WERI-Rb-1 (cell line): ENCODE results near the gene SLC16A7.

Source experiments
- DNase-seq: peaks from one replicate; pipeline ENCODE4 v3.0.0-alpha.2; 2020
- H3K27ac ChIP-seq: fragments of 250-450 bp; sonication (Bioruptor Pico); 2 replicates; pipeline ENCODE4 v1.5.1; 2020; ENCODE audit warnings: mild to moderate bottlenecking, moderate library complexity
- H3K27me3 ChIP-seq: fragments of 250-450 bp; sonication (Bioruptor Pico); 2 replicates; pipeline ENCODE4 v1.5.1; 2021; ENCODE audit warnings: mild to moderate bottlenecking, low read depth, moderate library complexity; ENCODE audit not compliant: insufficient read depth, severe bottlenecking
- H3K36me3 ChIP-seq: fragments of 250-450 bp; sonication (Bioruptor Pico); 2 replicates; pipeline ENCODE4 v1.5.1; 2020; ENCODE audit warnings: mild to moderate bottlenecking, moderate library complexity
- H3K4me3 ChIP-seq: 2 replicates; pipeline ENCODE4 v1.5.1; 2011; ENCODE audit warnings: low read depth, mild to moderate bottlenecking, control low read depth, low read length
- H3K9me3 ChIP-seq: fragments of 250-450 bp; sonication (Bioruptor Pico); 2 replicates; pipeline ENCODE4 v1.5.1; 2021; ENCODE audit warnings: mild to moderate bottlenecking, moderate library complexity; ENCODE audit not compliant: severe bottlenecking
- TF ChIP-seq, protein P1 (sequence below): IDR thresholded peaks from 2 replicates; pipeline ENCODE4 v1.5.1; 2011; ENCODE audit warnings: low read depth, mild to moderate bottlenecking, control low read depth, inconsistent platforms, low read length

SLC16A7 gene

DNA sequence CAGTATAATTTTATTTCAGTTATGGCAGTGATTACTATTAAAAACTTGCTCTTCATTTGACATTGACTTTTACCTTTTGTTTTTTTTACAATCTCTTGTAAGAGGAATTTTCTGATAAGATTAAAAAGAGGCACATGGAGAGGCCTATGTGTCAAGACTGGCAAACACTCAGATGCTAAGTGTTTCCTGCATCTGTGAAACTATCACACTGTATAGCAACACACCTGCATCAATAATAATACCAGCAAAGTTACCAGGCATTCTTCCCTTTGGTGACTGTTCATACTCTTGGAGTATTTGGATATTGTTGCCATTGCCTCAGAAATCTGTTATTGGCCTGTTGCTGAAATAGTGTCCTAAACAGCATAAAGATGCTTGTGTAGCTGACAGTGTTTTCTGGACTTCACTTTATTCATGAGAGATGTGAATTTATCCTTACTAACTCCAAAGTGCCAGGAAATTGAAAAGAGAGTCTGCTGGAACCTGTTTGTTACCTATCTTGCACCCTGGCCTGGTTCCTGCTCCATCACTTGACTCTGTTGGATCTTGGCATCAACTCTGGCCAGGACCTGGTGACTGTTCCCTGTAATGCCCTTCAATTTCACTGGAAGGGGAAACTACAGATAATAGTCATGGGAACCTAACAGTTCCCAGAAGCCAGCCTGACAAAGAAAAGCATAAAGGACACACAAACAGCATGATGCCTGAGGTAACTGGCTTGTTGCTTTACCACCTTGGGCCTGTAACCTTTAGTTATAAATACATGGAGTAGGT, 19.8 kb downstream of the SLC16A7 start:
- TF ChIP-seq, protein P1, sequence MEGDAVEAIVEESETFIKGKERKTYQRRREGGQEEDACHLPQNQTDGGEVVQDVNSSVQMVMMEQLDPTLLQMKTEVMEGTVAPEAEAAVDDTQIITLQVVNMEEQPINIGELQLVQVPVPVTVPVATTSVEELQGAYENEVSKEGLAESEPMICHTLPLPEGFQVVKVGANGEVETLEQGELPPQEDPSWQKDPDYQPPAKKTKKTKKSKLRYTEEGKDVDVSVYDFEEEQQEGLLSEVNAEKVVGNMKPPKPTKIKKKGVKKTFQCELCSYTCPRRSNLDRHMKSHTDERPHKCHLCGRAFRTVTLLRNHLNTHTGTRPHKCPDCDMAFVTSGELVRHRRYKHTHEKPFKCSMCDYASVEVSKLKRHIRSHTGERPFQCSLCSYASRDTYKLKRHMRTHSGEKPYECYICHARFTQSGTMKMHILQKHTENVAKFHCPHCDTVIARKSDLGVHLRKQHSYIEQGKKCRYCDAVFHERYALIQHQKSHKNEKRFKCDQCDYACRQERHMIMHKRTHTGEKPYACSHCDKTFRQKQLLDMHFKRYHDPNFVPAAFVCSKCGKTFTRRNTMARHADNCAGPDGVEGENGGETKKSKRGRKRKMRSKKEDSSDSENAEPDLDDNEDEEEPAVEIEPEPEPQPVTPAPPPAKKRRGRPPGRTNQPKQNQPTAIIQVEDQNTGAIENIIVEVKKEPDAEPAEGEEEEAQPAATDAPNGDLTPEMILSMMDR = no peak
- no peak overlapping the region for H3K4me3 ChIP-seq
- H3K36me3 ChIP-seq = no peaks in the 10 kb centered on the region
- H3K27me3 ChIP-seq = no peaks in the 10 kb centered on the region
- no peak overlapping the region for H3K27ac ChIP-seq
- H3K9me3 ChIP-seq = peaks cover 3% of the 10 kb centered on the region
- no peak for DNase-seq

DNA sequence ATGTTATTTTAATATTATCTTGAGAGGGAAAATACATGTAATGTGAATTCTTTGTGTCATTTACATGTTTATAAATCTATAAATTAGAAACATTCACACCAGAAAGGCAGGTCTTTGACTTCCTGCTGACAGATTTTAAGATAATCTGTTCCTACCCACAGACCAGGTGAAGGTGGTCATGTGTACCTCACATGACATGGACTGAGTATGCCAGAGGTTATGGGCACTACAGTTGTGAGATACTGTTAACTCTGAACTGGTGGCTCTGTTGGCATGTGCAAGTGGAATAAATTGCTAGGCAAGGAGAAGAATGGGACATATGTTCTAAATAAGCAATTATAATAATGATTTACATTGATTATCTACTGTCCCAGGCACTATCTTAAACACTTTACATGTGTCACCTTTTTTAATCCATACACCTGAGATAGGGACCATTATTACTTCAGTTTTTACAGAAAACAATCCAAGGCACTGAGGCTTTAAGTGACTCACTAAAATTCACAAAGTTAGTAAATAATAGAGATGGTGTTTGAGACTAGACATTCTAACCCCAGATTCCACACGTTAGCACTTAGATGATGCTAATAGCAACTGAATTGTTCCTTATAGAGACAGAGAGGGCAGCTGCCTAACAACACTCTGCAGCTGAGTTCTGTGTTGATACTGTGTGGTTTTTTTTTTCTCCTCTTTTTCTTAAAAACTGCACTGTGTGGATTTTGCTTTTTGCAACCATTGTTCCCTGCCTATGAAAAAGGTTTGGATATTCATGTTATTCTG, 23.8 kb downstream of the SLC16A7 start:
- Histone ChIP-seq H3K36me3 (no peaks in the 10 kb centered on the region), H3K9me3 (no peaks in the 10 kb centered on the region), H3K4me3 (no peak overlapping the region), H3K27ac (no peak overlapping the region), H3K27me3 (no peaks in the 10 kb centered on the region)
- no peak for DNase-seq
- TF ChIP-seq, protein P1 = no peak

DNA sequence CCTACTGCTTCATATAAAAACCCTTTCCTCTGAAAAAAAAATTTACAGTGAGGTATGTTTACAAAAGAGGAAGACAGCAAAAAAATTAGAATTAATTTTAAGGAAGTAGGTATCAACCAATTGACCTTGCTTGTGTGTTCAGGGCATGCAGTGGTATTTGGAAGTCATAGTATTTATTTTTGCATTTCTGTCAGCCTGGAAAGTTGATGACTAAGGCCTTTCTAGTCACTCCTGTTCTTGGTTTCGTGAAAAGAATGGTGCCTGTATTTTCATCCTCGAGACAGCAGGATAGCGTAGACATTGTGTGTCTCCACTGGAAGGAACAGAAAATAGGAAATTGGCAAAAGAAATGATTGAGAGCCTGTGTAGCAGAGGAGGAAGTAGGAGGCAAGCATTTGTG, 24.5 kb downstream of the SLC16A7 start:
- Histone ChIP-seq H3K9me3 (no peaks in the 10 kb centered on the region), H3K27me3 (no peaks in the 10 kb centered on the region), H3K4me3 (no peak overlapping the region), H3K27ac (no peak overlapping the region), H3K36me3 (no peaks in the 10 kb centered on the region)
- DNase-seq = no peak
- TF ChIP-seq, protein P1 = no peak

DNA sequence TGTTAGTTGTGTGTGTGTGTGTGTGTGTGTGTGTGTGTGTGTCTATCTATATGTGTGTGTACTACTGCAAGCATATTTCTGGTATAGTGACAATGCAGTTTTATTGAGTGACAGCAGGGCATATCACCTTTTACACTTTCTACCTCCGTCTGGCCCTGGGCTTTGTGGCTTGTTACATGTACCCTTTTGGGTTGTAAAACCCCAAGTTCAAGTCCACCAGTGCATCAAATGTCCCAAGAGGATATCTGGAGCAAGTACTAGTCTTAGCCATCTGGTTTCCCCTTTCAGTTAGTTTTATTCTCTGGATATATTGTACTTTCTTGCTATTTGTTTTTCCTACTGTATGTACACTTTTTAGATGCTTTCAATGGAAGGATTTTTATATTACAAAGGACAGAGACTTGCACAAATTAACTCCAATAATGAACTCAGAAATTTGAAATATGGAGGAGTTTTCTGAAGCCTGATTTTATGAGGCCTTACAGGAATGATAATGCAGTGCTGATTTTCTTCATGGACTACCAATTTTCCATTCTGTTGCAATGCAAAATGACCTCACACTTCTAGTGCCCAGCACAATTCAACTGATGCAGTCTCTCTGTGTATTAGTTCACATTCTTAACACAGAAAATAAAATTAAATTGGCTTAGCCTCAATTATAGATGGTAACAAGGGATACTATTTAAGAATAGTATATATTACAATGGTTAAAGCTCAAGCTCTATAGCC, 29.1 kb downstream of the SLC16A7 start:
- no peak for DNase-seq
- no peaks in the 10 kb centered on the region for H3K27me3 ChIP-seq
- H3K9me3 ChIP-seq = no peaks in the 10 kb centered on the region
- H3K27ac ChIP-seq = no peak overlapping the region
- TF ChIP-seq, protein P1 = no peak
- H3K4me3 ChIP-seq = no peak overlapping the region
- H3K36me3 ChIP-seq = no peaks in the 10 kb centered on the region

DNA sequence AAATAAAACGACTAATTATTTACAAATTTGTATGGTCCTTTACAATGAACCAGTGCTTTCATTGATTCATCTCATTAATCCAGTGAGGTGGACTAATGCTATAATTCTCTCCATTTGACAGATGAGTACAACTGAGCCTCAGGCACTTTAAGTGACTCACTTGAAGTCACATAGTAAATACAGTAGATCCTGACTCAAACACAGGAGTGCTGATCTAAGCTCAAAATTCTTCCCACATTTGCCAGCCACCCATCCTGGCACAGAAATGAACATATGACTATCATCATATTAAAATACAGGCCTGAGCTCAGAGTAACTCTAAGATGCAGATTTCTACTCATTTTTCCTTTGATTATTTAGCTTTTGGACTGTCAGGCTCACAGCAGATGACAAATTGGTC, 30.6 kb downstream of the SLC16A7 start:
- Histone ChIP-seq H3K4me3 (no peak overlapping the region), H3K9me3 (no peaks in the 10 kb centered on the region), H3K27ac (no peak overlapping the region), H3K27me3 (no peaks in the 10 kb centered on the region), H3K36me3 (no peaks in the 10 kb centered on the region)
- TF ChIP-seq, protein P1 = no peak
- no peak for DNase-seq
